Forelimb muscle (tissue), 1 donor: ENCODE data around the gene OR2M5. TPM values are rescaled to one million over a fixed set of nuclear protein-coding genes. Genes with fewer than 3 reads are reported as not detected.

Experiments used
- DNase-seq: peaks from one replicate; pipeline ENCODE4 v3.0.0-alpha.2; 2013; ENCODE audit warnings: low read depth
- polyA plus RNA-seq: library from polyadenylated mRNA; unstranded; fragments of 120-200 nt; gene quantifications from one replicate; pipeline ENCODE4 v1.2.1, GENCODE V29; 2013; ENCODE audit not compliant: insufficient read length

OR2M5 gene
- polyA plus RNA-seq: not detected

GRCh38 chr1:248144513-248145198 lies at the start of gene OR2M5:
Gene OR2M5 (plus strand): TSS chr1:248145148. CDS start chr1:248145148, 0 bp downstream.
- no peak for DNase-seq

- no peak for DNase-seq
Measured at GRCh38 chr1:248098529-248098928, 46.4 kb upstream of the OR2M5 start.

GRCh38 chr1:248102847-248103246 lies 42.1 kb upstream of the OR2M5 start:
- DNase-seq: no peak

DNA sequence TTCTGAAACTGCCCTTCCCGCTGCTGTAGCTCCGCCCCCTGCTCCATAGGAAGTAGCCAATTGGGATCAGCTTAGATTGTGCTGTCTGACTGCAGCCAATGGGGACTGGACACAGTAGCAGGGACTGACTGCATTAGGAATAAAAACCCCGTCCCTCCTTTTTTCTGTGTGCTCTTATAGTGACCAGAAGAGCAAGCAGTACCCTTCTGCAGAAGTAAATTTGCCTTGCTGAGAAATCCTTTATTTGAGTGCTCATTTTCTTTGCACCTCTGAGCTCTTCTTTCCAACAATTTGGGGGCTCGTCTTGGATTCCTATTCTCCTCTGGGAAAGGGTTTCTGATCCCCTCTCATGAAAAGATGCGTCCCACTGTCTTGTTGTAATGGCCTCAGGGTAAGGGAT lies 33.8 kb upstream of the OR2M5 start:
- DNase-seq: no peak

DNA sequence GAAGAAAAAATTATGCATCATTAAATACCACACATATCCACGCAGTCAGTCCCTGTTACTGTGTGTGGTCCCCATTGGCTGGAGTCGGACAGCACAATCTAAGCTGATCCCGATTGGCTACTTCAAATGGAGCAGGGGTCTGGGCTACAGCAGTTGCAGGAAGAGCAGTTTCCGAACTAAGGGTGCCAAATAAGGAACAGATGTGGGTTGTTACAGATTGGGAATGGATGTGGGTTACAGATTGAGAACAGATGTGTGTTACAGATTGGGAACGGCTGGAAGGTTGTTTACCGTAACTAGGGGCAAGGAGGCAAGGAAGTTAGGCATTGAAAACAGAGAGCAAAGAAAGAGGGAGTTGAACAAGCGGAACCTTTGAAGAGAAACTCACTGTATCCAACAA lies 30.1 kb upstream of the OR2M5 start:
- no peak for DNase-seq

GRCh38 chr1:248127653-248128052 lies 17.3 kb upstream of the OR2M5 start:
- no peak for DNase-seq

- DNase-seq: no peak
Measured at GRCh38 chr1:248136811-248137210, 8.1 kb upstream of the OR2M5 start.

DNA sequence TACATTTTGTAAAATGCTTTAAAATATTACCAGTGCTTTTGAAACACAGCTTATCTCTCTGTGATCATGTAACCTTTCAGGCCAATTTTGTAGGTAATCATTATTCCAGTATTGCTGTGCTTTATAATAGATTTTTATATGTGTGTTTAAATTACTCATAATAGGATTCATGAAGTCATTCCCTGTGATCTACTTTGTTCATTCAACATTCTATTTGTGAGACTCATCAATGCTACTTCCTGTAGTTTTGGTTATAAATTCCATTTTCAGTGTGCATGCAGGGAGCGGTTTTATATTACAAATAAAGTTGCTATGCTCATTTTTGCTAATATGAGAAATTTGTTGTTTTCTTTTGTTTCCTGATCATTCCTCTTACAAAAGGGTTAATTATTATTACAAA lies 4.1 kb upstream of the OR2M5 start:
- DNase-seq: no peak

GRCh38 chr1:248143311-248143710 lies 1.6 kb upstream of the OR2M5 start:
- no peak for DNase-seq

GRCh38 chr1:248152056-248152827 lies 7.3 kb downstream of the OR2M5 start:
- DNase-seq: no peak

GRCh38 chr1:248155927-248156326 lies 11.0 kb downstream of the OR2M5 start:
- DNase-seq: no peak

GRCh38 chr1:248158758-248159157 lies 13.8 kb downstream of the OR2M5 start:
- DNase-seq: no peak

DNA sequence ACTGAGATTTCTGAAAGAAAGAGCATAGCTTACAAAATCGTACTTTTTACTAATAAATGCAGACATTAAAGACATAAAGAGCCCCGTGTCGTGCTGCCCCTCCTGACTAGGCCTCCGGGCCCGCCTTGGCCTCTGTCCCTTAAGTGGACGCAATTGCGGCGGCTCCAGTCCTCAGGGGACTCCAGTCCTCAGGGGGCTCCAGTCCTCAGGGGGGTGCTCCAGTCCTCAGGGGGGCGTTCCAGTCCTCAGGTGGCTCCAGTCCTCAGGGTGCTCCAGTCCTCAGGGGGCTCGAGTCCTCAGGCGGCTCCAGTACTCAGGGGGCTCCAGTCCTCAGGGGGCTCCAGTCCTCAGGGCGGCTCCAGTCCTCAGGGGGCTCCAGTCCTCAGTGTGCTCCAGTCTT lies 19.1 kb downstream of the OR2M5 start:
- DNase-seq: no peak

DNA sequence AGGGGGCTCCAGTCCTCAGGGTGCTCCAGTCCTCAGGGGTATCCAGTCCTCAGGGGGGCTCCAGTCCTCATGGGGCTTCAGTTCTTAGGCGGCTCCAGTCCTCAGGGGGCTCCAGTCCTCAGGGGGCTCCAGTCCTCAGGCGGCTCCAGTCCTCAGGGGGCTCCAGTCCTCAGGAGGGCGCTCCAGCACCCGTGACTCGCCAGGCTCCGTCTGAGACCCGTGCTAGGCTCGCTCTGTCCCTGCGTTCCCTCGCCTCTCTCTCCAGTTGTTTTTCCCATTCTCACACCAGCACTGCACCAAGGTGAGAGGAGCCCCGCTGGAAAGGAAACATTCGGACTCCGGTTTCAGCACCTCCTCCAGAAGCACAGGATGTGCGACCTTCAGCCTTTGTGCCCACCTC lies 20.2 kb downstream of the OR2M5 start:
- DNase-seq: no peak

DNA sequence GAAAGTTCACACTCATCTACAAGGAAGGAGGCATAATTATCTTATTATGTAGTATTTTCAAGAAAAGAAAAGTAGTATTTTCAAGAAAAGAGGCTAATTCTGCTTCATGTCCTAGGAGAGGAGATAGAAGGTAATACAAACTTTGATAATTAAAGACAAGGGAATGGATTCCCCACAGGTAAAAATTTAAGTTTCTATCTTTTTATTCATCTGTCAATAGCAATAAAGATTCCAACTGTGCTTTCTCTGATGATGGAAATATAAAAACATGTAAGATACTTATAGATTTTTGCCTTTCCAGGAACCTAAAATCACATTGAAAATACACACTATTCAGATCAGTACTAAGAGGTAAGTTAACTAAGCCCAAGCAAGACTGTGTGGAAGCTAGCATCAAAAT lies 29.6 kb downstream of the OR2M5 start, which contains the start of gene OR2M2:
Gene OR2M2 (plus strand): TSS at position 301 of the 400 bp plus-strand sequence. CDS start 5,165 bp downstream, outside the sequence.
- no peak for DNase-seq

- DNase-seq: no peak
Measured at GRCh38 chr1:248183996-248184395, 39.0 kb downstream of the OR2M5 start.

- no peak for DNase-seq
Measured at GRCh38 chr1:248187363-248187762, 42.4 kb downstream of the OR2M5 start.

DNA sequence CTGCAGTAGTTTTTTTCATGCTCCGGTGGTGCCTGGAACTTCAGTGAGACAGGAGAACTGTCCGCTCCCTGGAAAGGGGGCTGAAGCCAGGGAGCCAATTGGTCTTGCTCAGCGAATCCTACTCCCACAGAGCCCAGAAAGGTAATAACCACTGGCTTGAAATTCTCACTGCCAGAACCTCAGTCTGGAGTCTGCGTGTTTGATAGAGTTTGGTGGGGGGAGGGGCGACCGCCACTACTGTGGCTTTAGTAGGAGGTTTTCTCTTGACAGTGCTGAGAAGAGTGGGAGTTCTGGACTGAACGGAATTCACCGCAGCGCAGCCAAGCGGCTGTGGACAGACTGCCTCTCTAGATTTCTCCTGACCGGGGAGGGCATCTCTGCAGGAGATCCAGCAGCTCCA lies 44.1 kb downstream of the OR2M5 start:
- DNase-seq: no peak

DNA sequence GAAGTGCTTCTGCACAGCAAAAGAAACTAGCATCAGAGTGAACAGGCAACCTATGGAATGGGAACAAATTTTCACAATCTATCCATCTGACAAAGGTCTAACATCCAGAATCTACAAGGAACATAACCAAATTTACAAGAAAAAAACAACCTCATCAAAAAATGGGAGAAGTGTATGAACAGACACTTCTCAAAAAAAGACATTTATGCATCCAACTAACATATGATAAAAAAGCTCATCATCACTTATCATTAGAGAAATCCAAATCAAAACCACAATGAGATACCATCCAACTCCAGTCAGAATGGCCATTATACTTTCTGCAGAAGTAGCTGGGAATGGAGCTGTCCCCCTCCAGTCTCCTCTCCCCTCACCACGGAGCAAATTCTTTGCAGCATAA lies 49.2 kb downstream of the OR2M5 start:
- no peak for DNase-seq
